GM21515 (cell line): Measurements from ENCODE around the gene TMOD2.

ENCODE experiments used
- ATAC-seq: cut with Tn5 transposase; IDR thresholded peaks from one replicate; pipeline ENCODE4 v1.9.1; 2021; ENCODE audit not compliant: unreplicated experiment

TMOD2 gene

DNA sequence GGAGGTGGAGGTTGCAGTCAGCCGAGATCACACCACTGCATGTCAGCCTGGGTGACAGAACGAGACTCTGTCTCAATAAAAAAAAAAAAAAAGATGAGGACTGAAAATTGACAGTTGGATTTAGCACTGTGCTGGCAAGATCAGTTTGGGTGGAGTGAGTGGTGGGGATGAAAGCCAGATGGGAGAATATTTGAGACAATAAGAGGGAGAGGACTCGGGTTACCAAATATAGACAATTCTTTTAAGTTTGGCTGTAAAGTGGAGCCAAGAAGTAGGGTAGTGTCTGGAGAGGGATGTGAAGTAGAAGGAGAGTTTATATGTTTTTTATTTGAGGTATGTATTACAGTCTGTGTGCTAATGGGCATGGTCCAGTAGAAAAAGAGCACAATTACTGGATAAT, 98.5 kb downstream of the TMOD2 start:
- ATAC-seq, result no peak

DNA sequence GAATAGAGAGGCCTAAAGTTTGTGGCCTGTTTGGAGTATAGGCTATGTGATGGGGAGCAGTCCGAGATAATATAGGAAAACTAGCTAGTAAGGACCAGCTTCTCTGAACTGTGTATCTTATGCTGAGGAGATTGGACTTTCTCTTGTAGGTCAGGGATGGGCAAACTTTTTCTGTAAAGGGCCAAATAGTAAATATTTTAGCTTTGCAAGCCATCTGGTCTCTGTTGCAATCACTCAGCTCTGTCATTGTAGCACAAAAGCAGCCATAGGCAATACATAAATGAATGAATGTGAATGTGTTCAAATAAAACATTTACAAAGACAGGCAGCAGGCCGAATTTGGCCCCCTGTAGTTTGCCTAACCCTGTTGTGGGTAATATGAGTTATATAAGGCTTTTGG, 102.6 kb downstream of the TMOD2 start:
- ATAC-seq, result no peak

DNA sequence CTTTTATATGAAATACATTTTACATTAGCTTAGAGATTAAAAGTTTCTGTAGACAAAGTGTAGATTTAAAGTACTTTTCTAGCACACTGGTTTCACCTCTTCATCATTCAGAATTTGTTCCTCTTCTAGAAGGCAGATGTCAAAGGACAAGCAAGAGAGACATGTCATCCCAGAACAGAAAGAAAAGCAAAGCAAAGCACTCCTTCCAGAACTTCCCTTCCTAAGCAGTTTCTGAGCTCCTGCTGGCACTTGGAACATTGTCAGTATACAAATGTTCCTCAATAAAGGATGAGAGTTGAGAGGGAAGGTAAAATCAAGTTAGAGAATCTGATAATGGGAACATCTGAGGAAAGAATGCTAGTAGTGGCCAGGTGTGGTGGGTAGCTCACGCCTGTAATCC, 104.2 kb downstream of the TMOD2 start:
- ATAC-seq, result no peak

DNA sequence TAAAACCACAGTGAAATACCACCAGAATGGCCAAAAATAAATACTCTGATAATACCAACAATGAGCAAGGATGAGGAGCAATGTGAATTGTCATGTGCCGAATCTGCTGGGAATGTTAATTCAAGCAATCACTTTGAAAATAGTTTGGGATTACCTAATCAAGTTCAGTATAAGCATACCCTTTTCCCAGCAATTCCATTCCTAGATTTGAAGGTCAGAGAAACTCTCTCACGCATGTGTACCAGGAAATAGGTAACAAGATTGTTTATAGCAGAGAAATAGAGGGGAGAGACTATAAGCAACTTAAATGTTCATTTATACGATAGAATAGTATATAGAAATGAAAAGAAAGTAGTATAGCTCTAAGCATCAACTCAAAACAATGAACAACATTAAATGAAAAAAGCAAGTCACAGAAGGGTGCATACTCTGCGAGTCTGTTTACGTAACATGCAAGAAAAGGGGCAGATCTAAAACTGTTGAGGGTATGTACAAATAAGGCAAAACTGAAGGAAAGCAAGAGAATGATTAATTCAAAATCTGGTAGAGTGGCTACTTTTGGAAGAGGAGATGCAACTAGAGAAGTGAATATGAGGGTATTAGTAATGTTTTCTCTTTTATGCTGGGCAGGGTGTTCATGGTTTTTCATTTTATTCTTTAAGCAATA, 105.5 kb downstream of the TMOD2 start:
- ATAC-seq, result no peak

DNA sequence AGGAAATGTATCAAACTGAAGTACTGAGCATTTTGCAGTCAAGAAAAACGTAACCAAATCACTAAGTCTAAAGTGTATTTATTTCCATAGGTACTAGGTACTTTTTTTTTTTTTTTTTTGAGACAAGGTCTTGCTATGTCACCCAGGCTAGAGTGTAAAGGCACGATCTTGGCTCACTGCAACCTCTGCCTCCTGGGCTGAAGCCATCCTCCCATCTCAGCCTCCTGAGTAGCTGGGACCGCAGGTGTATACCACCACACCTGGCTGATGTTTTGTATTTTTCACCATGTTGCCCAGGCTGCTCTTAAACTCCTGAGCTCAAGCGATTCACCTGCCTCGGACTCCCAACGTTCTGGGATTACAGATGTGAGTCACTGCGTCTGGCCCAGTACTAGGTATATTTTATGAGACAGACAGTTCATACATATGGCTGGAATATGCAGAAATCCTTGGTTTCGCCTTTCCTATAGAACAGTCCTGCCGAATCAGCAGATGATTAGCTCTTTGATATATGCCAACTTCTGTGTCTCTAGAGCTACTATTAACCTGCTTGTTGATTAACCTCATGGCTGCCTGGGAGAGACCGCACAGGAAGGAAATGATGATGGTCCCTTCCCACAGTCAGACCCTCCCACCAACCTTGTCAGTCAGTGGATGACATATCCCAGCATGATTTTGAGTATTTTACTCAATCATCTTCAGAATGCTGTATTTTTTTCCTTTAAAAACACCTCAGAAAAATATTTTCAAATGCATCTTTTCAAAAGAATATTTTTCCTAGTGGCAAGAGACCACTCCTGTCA, 110.4 kb downstream of the TMOD2 start:
- no peak for ATAC-seq

DNA sequence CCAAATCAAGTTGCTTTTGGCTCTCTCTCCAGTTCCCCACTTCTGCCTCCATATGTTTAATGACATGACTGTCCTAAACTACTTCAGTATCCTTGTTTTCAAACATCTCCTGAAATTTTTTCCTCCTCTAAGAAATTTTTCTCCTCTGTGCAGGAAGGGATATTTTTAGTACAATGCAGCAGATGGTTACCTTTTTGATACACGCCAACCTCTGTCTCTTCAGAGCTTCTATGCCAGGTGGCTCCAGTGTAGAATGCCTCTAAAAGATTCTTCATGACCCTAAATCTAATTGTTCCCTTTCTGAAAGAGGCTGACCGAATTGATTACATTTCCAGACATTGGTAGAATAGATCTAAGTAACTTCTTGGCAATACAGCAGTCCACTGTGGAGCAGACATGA, 111.7 kb downstream of the TMOD2 start:
- no peak for ATAC-seq

DNA sequence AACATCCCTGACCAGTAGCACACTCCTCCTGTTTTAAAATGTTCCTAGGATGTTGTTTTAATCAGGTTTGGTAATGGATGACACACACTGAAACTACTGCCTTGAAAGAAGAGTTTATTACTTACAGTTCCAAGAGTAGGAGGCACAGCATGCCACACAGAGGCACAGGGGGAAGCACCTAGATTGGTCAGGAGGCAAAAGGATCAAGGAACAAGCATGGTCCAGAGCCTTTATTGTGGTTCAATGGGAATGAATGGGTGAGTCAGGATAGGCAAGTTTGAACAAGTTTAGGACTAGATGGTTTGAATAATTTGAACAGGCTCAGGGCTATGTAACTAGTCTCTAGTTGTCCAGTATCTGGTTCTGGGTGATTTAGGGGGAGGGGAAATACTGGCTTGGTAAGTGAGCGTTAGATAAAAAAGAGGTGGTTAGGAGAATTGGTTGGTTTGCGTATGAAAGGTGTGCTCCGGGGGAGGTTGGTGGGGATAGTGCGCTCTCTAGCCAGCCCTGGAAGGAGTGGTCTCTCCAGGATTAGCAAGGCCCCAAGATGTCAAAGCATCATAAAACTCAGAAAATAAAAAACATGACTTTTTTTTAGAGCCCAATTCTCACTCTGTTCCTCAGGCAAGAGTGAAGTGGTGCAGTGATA, 113.1 kb downstream of the TMOD2 start:
- ATAC-seq, result no peak

DNA sequence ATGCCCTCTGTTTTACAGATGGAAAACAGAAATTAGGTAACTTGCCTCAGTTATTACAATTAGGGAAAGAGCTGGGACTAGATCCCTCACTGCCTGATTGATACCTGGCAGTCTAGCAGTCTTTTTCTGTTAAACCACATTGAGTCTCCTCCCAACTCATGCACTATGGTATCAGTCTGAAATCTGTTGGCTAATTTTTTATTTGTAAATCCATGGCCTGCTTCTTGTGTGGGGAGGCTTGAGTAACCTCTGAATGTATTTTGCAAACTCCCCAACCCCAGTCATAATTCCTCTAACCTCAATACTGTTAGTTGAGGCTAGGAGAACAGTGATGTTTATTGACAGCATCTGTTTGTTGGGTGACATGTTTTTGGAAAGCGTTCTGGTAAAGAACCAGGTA, 113.9 kb downstream of the TMOD2 start:
- ATAC-seq, result no peak
